ENCODE measurements around the gene ZNRF3. TPM values are rescaled to one million over a fixed set of nuclear protein-coding genes. Genes with fewer than 3 reads are reported as not detected.

ZNRF3 gene
- polyA plus RNA-seq, 1 donor from 2014 or later = 2.9 TPM

DNA sequence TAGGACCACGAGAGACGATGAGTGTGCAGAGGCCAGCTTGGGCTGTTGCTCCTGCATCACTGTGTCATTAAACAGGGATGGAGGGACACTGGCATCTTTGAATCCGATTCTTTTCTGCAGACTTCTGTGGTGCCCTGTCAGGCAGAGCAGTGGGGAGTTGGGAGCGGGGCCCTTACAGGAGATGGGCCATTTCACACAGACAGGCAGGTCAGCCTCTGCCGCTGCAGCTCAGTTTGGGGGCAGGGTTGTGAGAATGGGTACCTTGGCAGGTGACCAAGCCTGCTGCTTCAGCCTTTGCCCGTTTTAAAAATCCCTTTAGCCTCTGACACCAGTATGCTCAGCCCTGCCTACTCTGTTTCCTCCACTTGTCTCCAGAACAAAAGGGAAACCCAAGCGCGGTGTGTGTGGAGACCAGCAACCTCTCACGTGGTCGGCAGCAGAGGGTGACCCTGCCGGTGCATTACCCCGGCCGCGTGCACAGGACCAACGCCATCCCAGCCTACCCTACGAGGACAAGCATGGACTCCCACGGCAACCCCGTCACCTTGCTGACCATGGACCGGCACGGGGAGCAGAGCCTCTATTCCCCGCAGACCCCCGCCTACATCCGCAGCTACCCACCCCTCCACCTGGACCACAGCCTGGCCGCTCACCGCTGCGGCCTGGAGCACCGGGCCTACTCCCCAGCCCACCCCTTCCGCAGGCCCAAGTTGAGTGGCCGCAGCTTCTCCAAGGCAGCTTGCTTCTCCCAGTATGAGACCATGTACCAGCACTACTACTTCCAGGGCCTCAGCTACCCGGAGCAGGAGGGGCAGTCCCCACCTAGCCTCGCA is 165.7 kb downstream of the ZNRF3 start:
- Histone ChIP-seq H3K36me3 (ENCODE audit: insufficient read depth, low read length) (no peaks in the 10 kb centered on the region), H3K27ac (ENCODE audit: low read length) (no peak overlapping the region), H3K9me3 (ENCODE audit: low read length) (no peaks in the 10 kb centered on the region), H2AFZ (ENCODE audit: low read depth, low read length) (no peak overlapping the region), H3K79me2 (replicated peaks; ENCODE audit: insufficient read depth, low read length) (no peaks in the 10 kb centered on the region), H3K9ac (ENCODE audit: low read length) (no peak overlapping the region), H3K4me2 (ENCODE audit: low read length) (no peak overlapping the region), H3K4me3 (ENCODE audit: low read length) (no peak overlapping the region), H3K9me2 (ENCODE audit: insufficient read depth, low read length) (no peaks in the 10 kb centered on the region), H3F3A (ENCODE audit: insufficient read depth, low read length, poor library complexity, severe bottlenecking) (no peaks in the 10 kb centered on the region), H4K20me1 (ENCODE audit: insufficient read depth) (no peaks in the 10 kb centered on the region), H3K27me3 (ENCODE audit: insufficient read depth, low read depth, low read length) (no peaks in the 10 kb centered on the region)
- TF ChIP-seq MXI1 (conservative IDR thresholded peaks at IDR 0.05; ENCODE audit: poor library complexity, severe bottlenecking) (no peak), EP300 (conservative IDR thresholded peaks at IDR 0.05; ENCODE audit: poor library complexity, severe bottlenecking) (no peak), POLR2AphosphoS5 (IDR thresholded peaks at IDR 0.05) (no peak), SMC3 (conservative IDR thresholded peaks at IDR 0.05; ENCODE audit: poor library complexity) (no peak), RAD21 (conservative IDR thresholded peaks at IDR 0.05) (no peak), TAF1 (IDR thresholded peaks at IDR 0.05; ENCODE audit: low read depth) (no peak)
- TF ChIP-seq, protein P1, sequence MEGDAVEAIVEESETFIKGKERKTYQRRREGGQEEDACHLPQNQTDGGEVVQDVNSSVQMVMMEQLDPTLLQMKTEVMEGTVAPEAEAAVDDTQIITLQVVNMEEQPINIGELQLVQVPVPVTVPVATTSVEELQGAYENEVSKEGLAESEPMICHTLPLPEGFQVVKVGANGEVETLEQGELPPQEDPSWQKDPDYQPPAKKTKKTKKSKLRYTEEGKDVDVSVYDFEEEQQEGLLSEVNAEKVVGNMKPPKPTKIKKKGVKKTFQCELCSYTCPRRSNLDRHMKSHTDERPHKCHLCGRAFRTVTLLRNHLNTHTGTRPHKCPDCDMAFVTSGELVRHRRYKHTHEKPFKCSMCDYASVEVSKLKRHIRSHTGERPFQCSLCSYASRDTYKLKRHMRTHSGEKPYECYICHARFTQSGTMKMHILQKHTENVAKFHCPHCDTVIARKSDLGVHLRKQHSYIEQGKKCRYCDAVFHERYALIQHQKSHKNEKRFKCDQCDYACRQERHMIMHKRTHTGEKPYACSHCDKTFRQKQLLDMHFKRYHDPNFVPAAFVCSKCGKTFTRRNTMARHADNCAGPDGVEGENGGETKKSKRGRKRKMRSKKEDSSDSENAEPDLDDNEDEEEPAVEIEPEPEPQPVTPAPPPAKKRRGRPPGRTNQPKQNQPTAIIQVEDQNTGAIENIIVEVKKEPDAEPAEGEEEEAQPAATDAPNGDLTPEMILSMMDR (IDR thresholded peaks at IDR 0.05; ENCODE audit: poor library complexity, severe bottlenecking) = no peak
- TF ChIP-seq, protein P2, sequence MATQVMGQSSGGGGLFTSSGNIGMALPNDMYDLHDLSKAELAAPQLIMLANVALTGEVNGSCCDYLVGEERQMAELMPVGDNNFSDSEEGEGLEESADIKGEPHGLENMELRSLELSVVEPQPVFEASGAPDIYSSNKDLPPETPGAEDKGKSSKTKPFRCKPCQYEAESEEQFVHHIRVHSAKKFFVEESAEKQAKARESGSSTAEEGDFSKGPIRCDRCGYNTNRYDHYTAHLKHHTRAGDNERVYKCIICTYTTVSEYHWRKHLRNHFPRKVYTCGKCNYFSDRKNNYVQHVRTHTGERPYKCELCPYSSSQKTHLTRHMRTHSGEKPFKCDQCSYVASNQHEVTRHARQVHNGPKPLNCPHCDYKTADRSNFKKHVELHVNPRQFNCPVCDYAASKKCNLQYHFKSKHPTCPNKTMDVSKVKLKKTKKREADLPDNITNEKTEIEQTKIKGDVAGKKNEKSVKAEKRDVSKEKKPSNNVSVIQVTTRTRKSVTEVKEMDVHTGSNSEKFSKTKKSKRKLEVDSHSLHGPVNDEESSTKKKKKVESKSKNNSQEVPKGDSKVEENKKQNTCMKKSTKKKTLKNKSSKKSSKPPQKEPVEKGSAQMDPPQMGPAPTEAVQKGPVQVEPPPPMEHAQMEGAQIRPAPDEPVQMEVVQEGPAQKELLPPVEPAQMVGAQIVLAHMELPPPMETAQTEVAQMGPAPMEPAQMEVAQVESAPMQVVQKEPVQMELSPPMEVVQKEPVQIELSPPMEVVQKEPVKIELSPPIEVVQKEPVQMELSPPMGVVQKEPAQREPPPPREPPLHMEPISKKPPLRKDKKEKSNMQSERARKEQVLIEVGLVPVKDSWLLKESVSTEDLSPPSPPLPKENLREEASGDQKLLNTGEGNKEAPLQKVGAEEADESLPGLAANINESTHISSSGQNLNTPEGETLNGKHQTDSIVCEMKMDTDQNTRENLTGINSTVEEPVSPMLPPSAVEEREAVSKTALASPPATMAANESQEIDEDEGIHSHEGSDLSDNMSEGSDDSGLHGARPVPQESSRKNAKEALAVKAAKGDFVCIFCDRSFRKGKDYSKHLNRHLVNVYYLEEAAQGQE (IDR thresholded peaks at IDR 0.05; ENCODE audit: borderline replicate concordance) = no peak

DNA sequence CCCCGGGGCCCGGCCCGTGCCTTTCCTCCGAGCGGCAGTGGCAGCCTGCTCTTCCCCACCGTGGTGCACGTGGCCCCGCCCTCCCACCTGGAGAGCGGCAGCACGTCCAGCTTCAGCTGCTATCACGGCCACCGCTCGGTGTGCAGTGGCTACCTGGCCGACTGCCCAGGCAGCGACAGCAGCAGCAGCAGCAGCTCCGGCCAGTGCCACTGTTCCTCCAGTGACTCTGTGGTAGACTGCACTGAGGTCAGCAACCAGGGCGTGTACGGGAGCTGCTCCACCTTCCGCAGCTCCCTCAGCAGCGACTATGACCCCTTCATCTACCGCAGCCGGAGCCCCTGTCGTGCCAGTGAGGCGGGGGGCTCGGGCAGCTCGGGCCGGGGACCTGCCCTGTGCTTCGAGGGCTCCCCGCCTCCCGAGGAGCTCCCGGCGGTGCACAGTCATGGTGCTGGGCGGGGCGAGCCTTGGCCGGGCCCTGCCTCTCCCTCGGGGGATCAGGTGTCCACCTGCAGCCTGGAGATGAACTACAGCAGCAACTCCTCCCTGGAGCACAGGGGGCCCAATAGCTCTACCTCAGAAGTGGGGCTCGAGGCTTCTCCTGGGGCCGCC is 166.4 kb downstream of the ZNRF3 start:
- H3K36me3 ChIP-seq (ENCODE audit: insufficient read depth, low read length) = no peaks in the 10 kb centered on the region
- no peak overlapping the region for H3K27ac ChIP-seq (ENCODE audit: low read length)
- H2AFZ ChIP-seq (ENCODE audit: low read depth, low read length) = no peak overlapping the region

More for the DNA sequence above, 166.4 kb downstream of the ZNRF3 start:
- TF ChIP-seq POLR2AphosphoS5 (IDR thresholded peaks at IDR 0.05) (no peak), TAF1 (IDR thresholded peaks at IDR 0.05; ENCODE audit: low read depth) (no peak), EP300 (conservative IDR thresholded peaks at IDR 0.05; ENCODE audit: poor library complexity, severe bottlenecking) (no peak), MXI1 (conservative IDR thresholded peaks at IDR 0.05; ENCODE audit: poor library complexity, severe bottlenecking) (no peak), SMC3 (conservative IDR thresholded peaks at IDR 0.05; ENCODE audit: poor library complexity) (no peak), EZH2 (IDR thresholded peaks at IDR 0.05; ENCODE audit: borderline replicate concordance, insufficient read depth, low read length, poor library complexity, severe bottlenecking) (no peak), RAD21 (conservative IDR thresholded peaks at IDR 0.05) (no peak)
- TF ChIP-seq, protein P1 (IDR thresholded peaks at IDR 0.05; ENCODE audit: poor library complexity, severe bottlenecking) = no peak
- TF ChIP-seq, protein P2 (IDR thresholded peaks at IDR 0.05; ENCODE audit: borderline replicate concordance) = no peak
- Histone ChIP-seq H4K20me1 (ENCODE audit: insufficient read depth) (no peaks in the 10 kb centered on the region), H3K9me3 (ENCODE audit: low read length) (no peaks in the 10 kb centered on the region), H3K79me2 (replicated peaks; ENCODE audit: insufficient read depth, low read length) (no peaks in the 10 kb centered on the region), H3K4me3 (ENCODE audit: low read length) (no peak overlapping the region), H3K9me2 (ENCODE audit: insufficient read depth, low read length) (no peaks in the 10 kb centered on the region), H3K27me3 (ENCODE audit: insufficient read depth, low read depth, low read length) (no peaks in the 10 kb centered on the region), H3F3A (ENCODE audit: insufficient read depth, low read length, poor library complexity, severe bottlenecking) (no peaks in the 10 kb centered on the region), H3K4me2 (ENCODE audit: low read length) (no peak overlapping the region), H3K9ac (ENCODE audit: low read length) (no peak overlapping the region)
